Osteoblast (primary cell): ENCODE measurements around the gene GPX4. TPM values are rescaled to one million over a fixed set of nuclear protein-coding genes. Genes with fewer than 3 reads are reported as not detected.

Experiments
- DNase-seq: peaks from one replicate; pipeline ENCODE4 v3.0.0; 2011; ENCODE audit warnings: low spot score, mixed read lengths; ENCODE audit not compliant: insufficient read length; ENCODE audit errors: missing footprints
- H2AFZ ChIP-seq: 2 replicates; pipeline ENCODE4 v1.6.0; 2011; ENCODE audit warnings: mild to moderate bottlenecking, low read length
- H3K27ac ChIP-seq: 2 replicates; pipeline ENCODE4 v1.5.1; 2011; ENCODE audit warnings: mild to moderate bottlenecking, low read depth, low read length, moderate library complexity
- H3K27me3 ChIP-seq: 2 replicates; pipeline ENCODE4 v1.6.0; 2012; ENCODE audit warnings: mild to moderate bottlenecking, control low read depth, inconsistent platforms, low read length, moderate library complexity; ENCODE audit not compliant: insufficient read depth
- H3K36me3 ChIP-seq: 2 replicates; pipeline ENCODE4 v1.5.1; 2011; ENCODE audit warnings: mild to moderate bottlenecking, low read length, control low read depth, moderate library complexity; ENCODE audit not compliant: insufficient read depth
- H3K4me1 ChIP-seq: 2 replicates; pipeline ENCODE4 v1.5.1; 2011; ENCODE audit warnings: mild to moderate bottlenecking, low read length, control low read depth, moderate library complexity; ENCODE audit not compliant: insufficient read depth
- H3K4me2 ChIP-seq: 2 replicates; pipeline ENCODE4 v1.6.0; 2011; ENCODE audit warnings: mild to moderate bottlenecking, low read length; ENCODE audit not compliant: insufficient read depth
- H3K4me3 ChIP-seq: fragments of 200-600 bp; sonication (generic); 3 replicates; pipeline ENCODE4 v1.5.1; 2012; ENCODE audit warnings: mild to moderate bottlenecking, low read length, inconsistent platforms; ENCODE audit not compliant: insufficient read depth
- H3K79me2 ChIP-seq: 2 replicates; pipeline ENCODE4 v1.6.0; 2012; ENCODE audit warnings: mild to moderate bottlenecking, low read length, control low read depth, inconsistent platforms; ENCODE audit not compliant: insufficient read depth
- H3K9me3 ChIP-seq: 2 replicates; pipeline ENCODE4 v1.5.1; 2011; ENCODE audit warnings: low read depth, low read length, control low read depth
- H4K20me1 ChIP-seq: 2 replicates; pipeline ENCODE4 v1.6.0; 2012; ENCODE audit warnings: mild to moderate bottlenecking, low read length, control low read depth; ENCODE audit not compliant: insufficient read depth
- CTCF ChIP-seq: IDR thresholded peaks from 2 replicates; pipeline ENCODE4 v1.5.1; 2011; ENCODE audit warnings: mild to moderate bottlenecking, low read depth, low read length, moderate library complexity; ENCODE audit errors: extremely low read depth
- total RNA-seq: library from RNA; depleted of rRNA; stranded (reverse); fragments of >200 nt; gene quantifications from 2 replicates; pipeline ENCODE4 v1.2.3, GENCODE V29; 2012

Gene GPX4
- total RNA-seq, 1 donor: 515 TPM

- H3K4me3 ChIP-seq: no peak overlapping the region
- no peaks in the 10 kb centered on the region for H3K27me3 ChIP-seq
- H3K79me2 ChIP-seq: no peaks in the 10 kb centered on the region
- no peak for DNase-seq
- no peaks in the 10 kb centered on the region for H3K4me1 ChIP-seq
- no peak overlapping the region for H3K27ac ChIP-seq
- no peaks in the 10 kb centered on the region for H3K36me3 ChIP-seq
- H4K20me1 ChIP-seq: no peaks in the 10 kb centered on the region
- no peak for TF ChIP-seq CTCF
- no peak overlapping the region for H3K4me2 ChIP-seq
- H3K9me3 ChIP-seq: no peaks in the 10 kb centered on the region
- no peak overlapping the region for H2AFZ ChIP-seq
Measured at GRCh38 chr19:1079566-1080111, 24.2 kb upstream of the GPX4 start.

DNA sequence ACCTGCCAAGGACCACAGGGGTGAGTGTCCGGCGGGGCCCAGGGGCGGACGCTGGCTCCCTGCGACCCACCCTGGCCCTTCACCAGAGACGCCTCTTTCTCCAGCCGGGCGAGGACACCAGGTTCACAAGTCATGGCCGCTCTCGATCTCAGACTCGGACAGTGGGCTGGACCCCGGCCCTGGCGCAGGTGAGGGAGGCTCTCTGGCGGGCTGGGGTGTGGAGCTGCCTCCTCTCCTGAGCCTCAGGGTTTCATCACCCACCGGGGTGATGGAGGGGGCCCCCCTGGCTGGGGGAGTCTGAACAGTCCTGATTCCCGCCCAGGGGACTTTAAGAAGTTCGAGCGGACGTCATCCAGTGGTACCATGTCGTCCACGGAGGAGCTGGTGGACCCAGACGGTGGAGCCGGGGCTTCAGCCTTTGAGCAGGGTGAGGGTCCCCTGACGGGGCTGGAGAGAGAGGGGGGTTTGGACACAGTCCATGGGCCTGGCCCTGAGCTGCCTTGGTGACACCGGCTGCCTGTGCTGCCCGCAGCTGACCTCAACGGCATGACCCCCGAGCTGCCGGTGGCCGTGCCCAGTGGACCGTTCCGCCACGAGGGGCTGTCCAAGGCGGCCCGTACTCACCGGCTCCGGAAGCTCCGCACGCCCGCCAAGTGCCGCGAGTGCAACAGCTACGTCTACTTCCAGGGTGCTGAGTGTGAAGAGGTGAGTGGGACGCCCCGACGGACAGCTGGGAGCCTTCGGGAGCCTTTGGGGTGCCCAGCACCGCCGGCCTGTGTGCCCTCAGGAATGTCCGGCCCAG, 23.2 kb upstream of the GPX4 start:
- no peak for TF ChIP-seq CTCF
- H3K36me3 ChIP-seq: no peaks in the 10 kb centered on the region
- no peaks in the 10 kb centered on the region for H3K79me2 ChIP-seq
- no peak overlapping the region for H3K4me2 ChIP-seq
- no peaks in the 10 kb centered on the region for H3K27me3 ChIP-seq
- no peak overlapping the region for H3K27ac ChIP-seq
- no peak overlapping the region for H3K4me3 ChIP-seq
- no peaks in the 10 kb centered on the region for H4K20me1 ChIP-seq
- H3K4me1 ChIP-seq: no peaks in the 10 kb centered on the region
- H2AFZ ChIP-seq: no peak overlapping the region
- no peak for DNase-seq
- H3K9me3 ChIP-seq: no peaks in the 10 kb centered on the region

DNA sequence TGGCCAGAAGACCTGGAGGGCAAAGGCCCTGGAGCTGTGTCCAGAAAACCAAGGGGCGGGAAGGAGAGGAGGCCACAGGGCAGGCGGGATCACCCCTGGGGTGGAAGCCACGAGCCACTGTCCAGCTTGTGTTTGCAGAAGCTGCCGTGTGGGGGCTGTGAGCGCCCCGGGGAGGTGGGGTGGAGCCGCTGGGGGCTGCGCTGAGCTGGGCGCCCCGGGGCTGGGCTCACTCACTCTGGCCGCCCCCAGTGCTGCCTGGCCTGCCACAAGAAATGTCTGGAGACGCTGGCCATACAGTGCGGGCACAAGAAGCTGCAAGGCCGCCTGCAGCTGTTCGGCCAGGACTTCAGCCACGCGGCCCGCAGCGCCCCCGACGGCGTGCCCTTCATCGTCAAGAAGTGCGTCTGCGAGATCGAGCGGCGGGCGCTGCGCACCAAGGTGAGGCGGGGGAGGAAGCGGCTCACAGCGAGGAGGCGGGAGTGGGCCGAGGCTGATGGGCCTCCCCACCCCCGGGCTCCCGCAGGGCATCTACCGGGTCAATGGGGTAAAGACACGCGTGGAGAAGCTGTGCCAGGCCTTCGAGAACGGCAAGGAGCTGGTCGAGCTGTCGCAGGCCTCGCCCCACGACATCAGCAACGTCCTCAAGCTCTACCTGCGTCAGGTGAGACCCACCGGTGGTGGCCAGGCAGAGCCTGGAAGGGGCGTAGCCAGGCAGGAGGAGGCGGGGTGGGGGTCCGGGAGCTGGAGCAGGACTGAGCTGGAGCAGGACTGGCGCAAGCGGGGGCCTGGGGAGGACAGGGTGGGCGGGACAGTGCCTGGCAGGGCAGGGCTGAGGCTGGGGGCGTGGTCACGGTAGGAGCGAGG, 22.3 kb upstream of the GPX4 start:
- no peak overlapping the region for H3K4me3 ChIP-seq
- H4K20me1 ChIP-seq: peaks cover 2% of the 10 kb centered on the region
- no peak for TF ChIP-seq CTCF
- no peaks in the 10 kb centered on the region for H3K79me2 ChIP-seq
- no peak overlapping the region for H2AFZ ChIP-seq
- H3K4me2 ChIP-seq: peak overlapping the region; percentile 23
- no peak for DNase-seq
- H3K27ac ChIP-seq: no peak overlapping the region
- no peaks in the 10 kb centered on the region for H3K4me1 ChIP-seq
- no peaks in the 10 kb centered on the region for H3K36me3 ChIP-seq
- no peaks in the 10 kb centered on the region for H3K27me3 ChIP-seq
- H3K9me3 ChIP-seq: no peaks in the 10 kb centered on the region
